Activated CD4-positive, alpha-beta T cell treated with anti-CD3 and anti-CD28 coated beads for 36 hours (primary cell): ENCODE results near the gene TCF15. TPM values are rescaled to one million over a fixed set of nuclear protein-coding genes. Genes with fewer than 3 reads are reported as not detected.

ENCODE experiments used
- ATAC-seq: fragments of 200-7000 bp; cut with Tn5 transposase; one replicate; pipeline ENCODE4 v1.10.0; 2021; ENCODE audit warnings: mild to moderate bottlenecking, moderate library complexity
- CTCF ChIA-PET: fragments of 350-600 bp; sonication (Branson Sonifier 250); formaldehyde crosslinking; loops from one replicate; lab custom pipeline; 2021; ENCODE audit warnings: antibody characterized with exemption; lab: Charles Lee
- POLR2A ChIA-PET: fragments of 350-600 bp; sonication (Branson Sonifier 250); formaldehyde crosslinking; loops from one replicate; lab custom pipeline; 2021; ENCODE audit warnings: antibody characterized with exemption, inconsistent platforms; lab: Charles Lee
- DNase-seq: peaks from one replicate; pipeline ENCODE4 v3.0.0-alpha.2; 2020
- H3K27ac Mint-ChIP-seq: one replicate; pipeline ENCODE4 v1.8.0; 2021; ENCODE audit warnings: mixed read lengths
- H3K27me3 Mint-ChIP-seq: one replicate; pipeline ENCODE4 v1.8.0; 2021; ENCODE audit warnings: mixed read lengths
- H3K36me3 Mint-ChIP-seq: one replicate; pipeline ENCODE4 v1.8.0; 2021; ENCODE audit warnings: low read depth, mixed read lengths
- H3K4me1 Mint-ChIP-seq: one replicate; pipeline ENCODE4 v1.8.0; 2021; ENCODE audit warnings: mixed read lengths
- H3K4me3 Mint-ChIP-seq: one replicate; pipeline ENCODE4 v1.8.0; 2021; ENCODE audit warnings: mild to moderate bottlenecking, moderate library complexity, mixed read lengths
- H3K9me3 Mint-ChIP-seq: one replicate; pipeline ENCODE4 v1.8.0; 2021; ENCODE audit warnings: low read depth, mixed read lengths
- intact Hi-C, 2 experiments: fragments of 100-400 bp; cut with DNase I in 1 of 2; cut with micrococcal nuclease in 1 of 2; formaldehyde crosslinking; loops; one replicate each; pipeline versions ENCODE4 v1.14.2 to v1.15.1; 2022 to 2024; cut with DNase I, micrococcal nuclease
- total RNA-seq, 2 experiments: library from RNA; stranded (reverse); gene quantifications; one replicate each; pipeline ENCODE4 v1.2.3, GENCODE V29; 2021

TCF15 gene
- total RNA-seq, 2 experiments from 2014 or later: not detected

DNA sequence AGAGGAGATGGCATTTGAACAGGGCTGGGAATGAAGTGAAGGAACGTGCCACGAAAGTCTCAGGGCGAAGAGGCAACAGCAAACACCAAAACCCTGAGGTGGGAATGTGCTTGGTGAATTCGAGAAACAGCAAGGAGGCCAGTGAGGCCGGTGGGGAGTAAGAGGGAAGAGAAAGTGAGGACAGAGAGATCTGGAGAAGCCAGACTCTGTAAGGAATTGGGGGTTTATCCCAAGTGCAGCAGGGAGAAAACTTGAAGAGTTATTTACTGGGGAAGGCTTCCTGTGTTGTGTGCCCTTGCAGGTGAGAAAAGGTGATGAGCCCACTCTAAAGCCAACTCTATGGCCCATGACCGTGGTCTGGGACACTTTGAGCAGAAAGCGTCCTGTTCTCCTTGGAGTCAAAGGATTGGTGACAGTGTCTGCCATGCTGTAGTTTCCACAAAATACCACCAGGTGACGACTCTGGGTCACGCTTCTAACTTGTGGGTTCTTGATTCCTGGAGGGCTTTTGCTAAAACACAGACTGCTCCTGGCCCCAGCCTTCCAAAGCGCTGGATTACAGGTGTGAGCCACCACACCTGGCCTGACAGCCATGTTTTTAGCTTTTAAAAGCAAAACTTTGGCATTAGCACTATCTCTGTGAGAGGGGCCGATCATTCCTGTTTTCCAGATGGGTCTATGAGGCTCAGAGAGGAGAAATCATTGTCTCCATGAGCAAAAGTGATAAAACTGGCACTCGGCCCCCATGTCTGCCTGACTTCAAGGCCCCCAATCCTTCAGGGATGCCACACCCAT lies 48.5 kb downstream of the TCF15 start:
- DNase-seq (peak; percentile 76), ATAC-seq (peak; percentile 84)
- ChIA-PET POLR2A (no interaction called here), CTCF (interaction anchor here (0.8 to 1.6 kb wide), 14 partner anchors 9 to 366 kb away, joined by 3 to 20 read pairs (median 4); no protein-coding TSS in a partner anchor)
- no peaks in the 10 kb centered on the region for H3K36me3 Mint-ChIP-seq
- H3K27ac Mint-ChIP-seq: no peak overlapping the region
- intact Hi-C loops: loop anchor here (1.0 to 5.0 kb wide), 5 partner anchors 84 to 178 kb away; no protein-coding TSS in a partner anchor
- no peak overlapping the region for H3K4me3 Mint-ChIP-seq
- H3K27me3 Mint-ChIP-seq: peaks cover 2% of the 10 kb centered on the region
- no peaks in the 10 kb centered on the region for H3K4me1 Mint-ChIP-seq
- no peaks in the 10 kb centered on the region for H3K9me3 Mint-ChIP-seq

DNA sequence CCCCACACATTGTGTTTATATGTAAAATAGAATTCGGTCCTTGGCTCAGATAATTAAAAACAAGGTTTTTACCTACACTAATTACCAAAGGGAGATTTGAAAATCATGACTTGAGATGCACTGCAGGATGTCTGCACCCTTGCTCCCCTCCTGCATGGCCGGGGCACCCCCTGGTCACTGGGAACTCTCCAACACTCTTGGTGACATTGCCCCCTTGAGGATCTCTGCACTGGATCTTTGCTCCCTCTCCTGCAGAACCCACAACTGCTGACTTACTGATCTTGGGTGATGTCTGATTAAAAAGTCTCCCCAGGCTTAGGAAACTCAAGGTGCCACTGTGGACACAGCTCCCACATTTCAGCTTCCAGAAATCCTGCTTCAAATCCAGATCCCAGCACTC lies 49.4 kb downstream of the TCF15 start:
- no peak for DNase-seq
- Mint-ChIP-seq H3K27me3 (peaks cover 5% of the 10 kb centered on the region), H3K4me3 (no peak overlapping the region), H3K4me1 (no peaks in the 10 kb centered on the region), H3K27ac (no peak overlapping the region), H3K36me3 (no peaks in the 10 kb centered on the region), H3K9me3 (no peaks in the 10 kb centered on the region)
- POLR2A ChIA-PET: interaction anchor here (0.6 kb wide), 1 partner anchor 32 kb away, joined by 3 read pairs; no protein-coding TSS in a partner anchor
- intact Hi-C loops: loop anchor here (1.0 to 5.0 kb wide), 5 partner anchors 85 to 179 kb away; no protein-coding TSS in a partner anchor
- CTCF ChIA-PET: interaction anchor here (0.6 to 1.5 kb wide), 11 partner anchors 8 to 365 kb away, joined by 3 to 20 read pairs (median 3); no protein-coding TSS in a partner anchor
- ATAC-seq: no peak

GRCh38 chr20:558117-558516 lies 52.0 kb downstream of the TCF15 start:
- ChIA-PET POLR2A (no interaction called here), CTCF (no interaction called here)
- H3K36me3 Mint-ChIP-seq: no peaks in the 10 kb centered on the region
- no peak for DNase-seq
- H3K27ac Mint-ChIP-seq: no peak overlapping the region
- H3K9me3 Mint-ChIP-seq: no peaks in the 10 kb centered on the region
- H3K27me3 Mint-ChIP-seq: peaks cover 18% of the 10 kb centered on the region
- no peaks in the 10 kb centered on the region for H3K4me1 Mint-ChIP-seq
- intact Hi-C loops: no loop called here
- H3K4me3 Mint-ChIP-seq: no peak overlapping the region
- ATAC-seq: no peak

GRCh38 chr20:556984-557383 lies 53.1 kb downstream of the TCF15 start:
- no peak overlapping the region for H3K27ac Mint-ChIP-seq
- no peak overlapping the region for H3K4me3 Mint-ChIP-seq
- intact Hi-C loops: no loop called here
- no peak for ATAC-seq
- no peaks in the 10 kb centered on the region for H3K9me3 Mint-ChIP-seq
- CTCF ChIA-PET: interaction anchor here (0.5 kb wide), 1 partner anchor 110 kb away, joined by 4 read pairs; no protein-coding TSS in a partner anchor
- peaks cover 22% of the 10 kb centered on the region for H3K27me3 Mint-ChIP-seq
- no peaks in the 10 kb centered on the region for H3K36me3 Mint-ChIP-seq
- H3K4me1 Mint-ChIP-seq: no peaks in the 10 kb centered on the region
- POLR2A ChIA-PET: no interaction called here
- DNase-seq: no peak

DNA sequence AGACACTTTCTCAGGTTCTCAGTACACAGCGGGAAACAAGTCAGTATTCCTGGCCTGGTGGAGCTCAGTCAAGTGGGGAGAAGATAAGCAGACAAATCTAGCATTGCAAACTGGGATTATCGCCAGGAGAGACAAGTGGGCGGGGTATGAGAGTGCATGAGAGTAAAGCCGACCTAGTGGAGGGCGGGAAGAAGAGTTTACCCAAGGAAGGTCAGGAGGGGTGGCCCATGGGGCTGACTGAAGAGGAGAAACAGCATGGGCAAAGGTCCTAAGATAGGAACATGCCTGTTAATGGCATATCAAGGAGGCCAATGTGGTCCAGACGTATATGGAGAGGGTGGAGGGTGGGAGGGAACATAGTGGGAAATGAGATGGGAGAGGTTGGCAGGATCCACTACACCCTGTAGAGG lies 54.1 kb downstream of the TCF15 start:
- ChIA-PET CTCF (interaction anchor here (0.8 kb wide), 1 partner anchor 183 kb away, joined by 3 read pairs; no protein-coding TSS in a partner anchor), POLR2A (no interaction called here)
- Mint-ChIP-seq H3K36me3 (no peaks in the 10 kb centered on the region), H3K27me3 (peaks cover 25% of the 10 kb centered on the region), H3K4me1 (no peaks in the 10 kb centered on the region), H3K27ac (no peak overlapping the region), H3K4me3 (no peak overlapping the region), H3K9me3 (no peaks in the 10 kb centered on the region)
- intact Hi-C loops: no loop called here
- DNase-seq: no peak
- no peak for ATAC-seq

Other genes with a start within 250 kb of the TCF15 start
- 10 to 100 TPM; 60.9 to 63.0 TPM for gene TRIB3, start 229.5 kb downstream of the TCF15 start, total RNA-seq
- 100 to 1,000 TPM; 130 to 149 TPM for gene RBCK1, start 202.0 kb downstream of the TCF15 start, total RNA-seq
- 10 to 100 TPM; 20.9 to 25.2 TPM for gene TBC1D20, start 147.8 kb downstream of the TCF15 start, total RNA-seq
- 100 to 1,000 TPM; 179 to 254 TPM for gene CSNK2A1, start 66.5 kb downstream of the TCF15 start, total RNA-seq
- gene SRXN1, start 42.9 kb upstream of the TCF15 start, total RNA-seq: 10 to 100 TPM; 12.6 to 13.5 TPM
- not detected for gene SCRT2, start 65.5 kb upstream of the TCF15 start, total RNA-seq
- not detected for gene SLC52A3, start 158.2 kb upstream of the TCF15 start, total RNA-seq
- gene FAM110A, start 223.4 kb upstream of the TCF15 start, total RNA-seq: 10 to 100 TPM; 15.5 TPM